22Rv1 (cell line): Measurements from ENCODE around the gene IL17RD.

ENCODE experiments used
- CTCF ChIP-seq: fragments of 450-650 bp; IDR thresholded peaks from 2 replicates; pipeline ENCODE4 v1.5.1; 2017; ENCODE audit warnings: mild to moderate bottlenecking
- ZFX ChIP-seq: fragments of 450-650 bp; IDR thresholded peaks from 2 replicates; pipeline ENCODE4 v1.6.1; 2017; ENCODE audit warnings: antibody characterized with exemption, borderline replicate concordance

- TF ChIP-seq CTCF (no peak), ZFX (no peak)
Measured at GRCh38 chr3:57088503-57088902, 76.7 kb downstream of the IL17RD start.
